ENCODE data around the gene GULP1. TPM values are rescaled to one million over a fixed set of nuclear protein-coding genes. Genes with fewer than 3 reads are reported as not detected.

GULP1 gene
- total RNA-seq, 1 donor from 2014 or later = 19.9 TPM

DNA sequence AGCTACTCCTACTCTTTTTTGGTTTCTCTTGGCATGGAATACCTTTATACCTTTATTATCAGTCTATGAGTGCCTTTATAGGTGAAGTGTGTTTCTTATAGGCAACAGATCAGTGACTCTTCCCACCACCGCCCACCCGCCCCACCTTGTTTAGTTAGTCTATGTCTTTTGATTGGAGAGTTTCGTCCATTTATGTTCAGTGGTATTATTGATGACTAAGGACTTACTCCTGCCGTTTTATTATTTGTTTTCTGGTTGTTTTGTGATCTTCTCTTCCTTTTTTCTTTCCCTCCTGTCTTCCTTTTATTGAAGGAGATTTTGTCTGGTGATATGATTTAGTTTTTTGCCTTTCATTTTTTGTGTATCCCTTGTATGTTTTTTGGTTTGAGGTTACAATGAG is 179.5 kb downstream of the GULP1 start:
- no peak for DNase-seq (ENCODE audit: low spot score)

DNA sequence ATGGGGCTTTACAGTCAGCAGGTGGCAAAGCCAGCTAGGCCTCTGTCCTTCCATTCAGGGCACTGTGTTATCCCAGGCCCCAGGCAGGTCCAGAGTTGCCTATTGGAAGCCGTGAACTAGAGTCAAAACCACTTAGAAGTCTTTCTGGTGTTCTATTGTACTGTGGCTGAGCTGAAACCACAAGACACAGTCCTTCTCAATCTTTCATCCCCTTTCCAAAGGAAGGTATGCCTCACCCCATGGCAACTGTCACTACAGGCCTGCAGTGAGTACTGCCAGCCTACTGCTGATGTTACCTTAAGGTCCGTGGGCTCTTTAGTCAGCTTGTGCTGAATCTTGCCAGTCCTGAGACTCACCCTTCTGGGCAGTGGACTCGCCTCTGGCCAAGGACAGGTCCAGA is 181.6 kb downstream of the GULP1 start:
- DNase-seq (ENCODE audit: low spot score) = no peak

DNA sequence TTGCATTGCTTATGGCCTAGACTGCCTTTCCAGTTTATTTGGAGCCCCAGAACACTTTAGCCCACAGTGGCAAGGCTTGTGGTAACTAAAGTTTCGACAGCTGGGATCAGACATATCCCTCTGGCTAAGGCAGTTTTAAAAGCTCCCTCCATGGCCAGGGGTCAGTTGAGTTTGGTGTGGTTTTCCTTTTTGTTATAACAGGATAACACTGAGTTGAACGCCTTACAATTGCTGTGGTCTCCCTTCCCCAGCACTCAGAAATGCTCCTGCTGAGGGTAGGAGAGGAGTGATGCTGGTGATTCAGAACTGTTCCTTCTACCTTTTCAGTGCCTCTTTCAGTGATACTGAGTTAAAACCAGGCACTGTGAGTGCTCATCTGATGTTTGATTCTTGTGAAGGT is 182.6 kb downstream of the GULP1 start:
- no peak for DNase-seq (ENCODE audit: low spot score)

DNA sequence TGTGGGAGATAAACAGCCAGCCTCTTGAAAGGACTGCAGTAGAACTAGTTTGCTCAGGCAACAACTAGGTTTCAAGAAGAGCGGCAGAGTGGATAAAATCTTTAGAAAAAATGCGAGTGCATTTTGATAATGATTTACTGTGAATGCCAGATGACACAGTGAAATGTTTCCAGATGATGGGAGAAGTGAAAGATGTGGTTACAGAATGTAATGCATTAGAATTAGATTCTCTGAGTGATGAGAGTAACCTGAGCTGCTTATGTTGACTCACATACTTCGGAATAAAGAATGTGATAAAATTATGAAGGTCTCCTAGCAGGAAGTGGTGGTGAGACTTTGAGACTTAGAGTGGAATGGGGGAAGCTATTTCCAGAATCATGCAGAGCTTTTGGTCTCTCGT is 184.3 kb downstream of the GULP1 start:
- no peak for DNase-seq (ENCODE audit: low spot score)

DNA sequence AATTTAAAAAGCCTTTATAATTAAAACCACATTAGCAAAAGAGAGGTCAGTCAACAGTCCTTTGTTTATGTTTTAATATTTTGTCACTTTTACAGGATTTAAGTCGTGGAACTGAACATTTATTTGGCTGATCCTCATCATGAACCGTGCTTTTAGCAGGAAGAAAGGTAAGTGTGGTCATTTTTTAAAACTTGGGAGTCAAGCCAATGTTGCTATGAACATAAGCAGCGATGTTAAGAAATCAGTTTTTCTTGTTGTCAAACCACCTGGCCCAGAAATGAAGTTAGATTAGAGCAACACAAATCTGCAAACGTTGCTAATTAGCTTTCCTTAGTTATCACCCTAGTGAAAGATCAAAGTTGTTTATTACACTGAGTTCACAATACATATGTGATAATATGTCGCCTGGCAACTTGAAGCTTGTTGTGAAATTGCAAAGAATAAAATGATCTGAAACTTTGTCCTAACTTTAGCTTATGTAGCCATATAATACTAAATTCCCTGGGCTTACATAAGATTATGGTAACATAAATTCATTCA is 186.0 kb downstream of the GULP1 start:
- no peak for DNase-seq (ENCODE audit: low spot score)

DNA sequence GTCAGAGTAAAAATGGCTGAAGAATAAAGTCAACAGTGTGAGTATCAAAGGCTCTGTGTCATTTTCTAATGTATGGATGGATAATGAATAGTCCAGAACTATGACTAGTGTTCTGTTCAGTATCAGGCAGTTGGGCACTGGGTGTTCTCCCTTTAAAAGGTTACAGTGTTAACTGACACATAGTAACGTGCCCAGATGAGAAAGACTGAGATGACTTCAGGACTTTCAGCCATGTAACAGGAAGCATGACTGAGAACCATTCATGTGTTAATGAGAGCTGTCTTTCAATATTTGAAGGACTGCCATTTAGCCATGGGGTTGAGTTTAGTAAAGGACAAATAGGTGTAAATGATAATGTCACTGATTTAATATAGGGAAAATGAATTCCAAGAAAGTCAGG is 187.1 kb downstream of the GULP1 start:
- DNase-seq (ENCODE audit: low spot score) = no peak

DNA sequence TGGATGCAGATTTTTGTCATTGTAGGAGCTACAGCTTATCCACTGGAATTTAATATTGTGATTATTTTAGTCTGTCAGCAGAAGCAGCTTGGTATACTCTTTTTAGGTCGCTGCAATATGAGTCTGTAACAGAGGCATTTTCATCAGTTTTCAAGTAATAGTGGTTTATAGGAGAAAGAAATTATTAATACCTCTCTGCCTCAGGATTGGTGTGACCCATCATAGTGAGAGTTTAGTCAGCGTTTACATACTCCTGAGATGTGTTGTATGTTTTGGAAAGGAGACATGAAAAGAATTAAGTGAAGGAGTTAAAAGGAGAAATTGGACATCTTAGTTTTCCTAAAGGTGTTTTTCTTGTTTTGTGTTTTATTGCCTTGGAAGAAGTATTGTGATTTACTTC is 189.8 kb downstream of the GULP1 start:
- no peak for DNase-seq (ENCODE audit: low spot score)

DNA sequence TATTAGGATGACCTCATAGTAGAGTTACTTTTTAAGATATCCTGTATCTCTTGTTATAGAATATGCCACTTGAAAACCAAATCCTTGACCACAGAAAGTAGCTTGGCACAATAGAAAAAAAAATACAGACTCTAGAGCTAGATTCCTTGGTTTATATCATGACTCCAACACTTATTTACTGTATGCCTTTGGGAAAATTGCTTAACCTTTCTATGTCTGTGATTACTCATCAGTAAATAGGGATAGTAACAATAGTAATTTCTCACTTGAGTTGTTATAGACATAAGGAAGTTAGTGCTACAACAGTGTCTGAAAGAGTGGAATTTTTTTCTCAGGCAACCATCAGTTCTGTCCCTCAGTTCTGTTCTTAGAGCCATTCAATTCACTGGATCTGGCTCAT is 193.8 kb downstream of the GULP1 start:
- DNase-seq (ENCODE audit: low spot score) = no peak

DNA sequence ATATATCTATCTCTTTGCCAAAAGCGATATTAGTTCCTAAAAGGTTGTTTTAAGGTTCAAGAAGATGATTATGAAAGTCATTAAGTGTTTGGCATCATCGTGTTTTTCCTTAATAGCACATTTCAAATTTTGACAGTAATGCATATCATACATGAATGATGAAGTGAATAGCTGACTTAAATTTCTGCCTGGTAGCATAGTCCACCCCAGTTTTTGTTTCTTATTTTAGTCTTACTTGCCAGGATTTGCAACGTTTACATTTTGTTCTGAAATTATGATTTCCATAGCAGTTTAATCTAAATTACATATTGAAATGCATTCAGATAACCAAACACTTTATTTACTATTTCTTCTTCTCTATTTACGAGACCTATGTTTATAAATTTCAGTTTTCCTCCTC is 201.1 kb downstream of the GULP1 start:
- no peak for DNase-seq (ENCODE audit: low spot score)

DNA sequence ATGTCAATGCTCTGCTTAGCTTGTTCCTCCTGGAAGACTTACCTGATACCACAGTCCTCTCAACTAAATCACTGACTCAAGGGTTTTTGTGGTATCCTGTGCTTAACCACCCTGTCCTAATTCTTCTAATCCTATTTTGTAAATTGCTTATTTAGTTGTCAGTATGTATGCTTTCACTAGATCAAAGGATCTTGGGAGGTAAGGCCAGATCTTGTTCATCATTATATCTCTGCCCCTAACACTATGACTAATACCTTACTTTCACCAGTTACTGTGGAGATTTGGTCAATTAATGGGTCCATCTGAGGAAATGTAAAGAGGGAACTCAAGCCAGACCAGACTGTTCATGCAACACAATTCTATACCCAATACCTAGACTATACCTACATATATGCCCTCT is 203.2 kb downstream of the GULP1 start:
- DNase-seq (ENCODE audit: low spot score) = no peak

DNA sequence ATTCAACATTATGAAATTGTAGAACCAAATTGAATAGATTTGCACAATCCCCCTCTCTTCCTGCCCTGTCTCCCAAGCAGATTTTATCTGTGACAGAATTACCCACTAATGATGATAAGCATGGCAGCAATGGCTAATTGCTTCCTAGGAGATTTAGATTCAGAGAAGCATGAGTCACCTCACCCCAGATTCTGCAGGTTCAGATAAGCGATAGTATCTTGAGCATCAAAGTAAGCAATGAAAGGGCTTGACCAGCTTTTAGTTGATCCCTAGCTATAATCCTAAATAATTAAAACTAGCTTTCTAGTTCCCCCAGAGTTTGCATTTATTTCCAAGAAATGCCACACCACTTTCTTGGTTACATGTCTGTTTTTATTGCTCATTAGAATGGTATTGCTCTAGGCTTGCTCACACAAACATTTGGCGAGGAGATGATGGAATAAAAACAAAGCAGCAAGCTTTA is 204.3 kb downstream of the GULP1 start:
- DNase-seq (ENCODE audit: low spot score) = no peak

DNA sequence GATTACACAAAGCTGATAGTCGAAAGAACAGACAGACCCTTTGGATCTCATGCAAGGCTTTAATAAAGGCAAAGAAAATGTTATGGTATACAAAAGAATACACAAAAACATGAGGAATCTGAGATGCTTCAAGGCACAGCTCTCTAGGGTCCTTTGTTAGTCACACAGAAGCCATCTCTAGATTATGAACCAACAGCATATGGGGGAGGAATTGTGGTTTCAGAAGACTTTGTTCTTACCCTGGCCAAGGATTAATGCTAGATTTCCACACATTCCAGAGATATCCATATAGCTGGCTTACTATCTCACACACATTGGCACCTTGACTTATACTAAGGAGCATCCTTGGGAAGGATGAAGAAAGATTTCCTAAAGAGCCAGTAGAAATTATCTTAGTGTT is 206.1 kb downstream of the GULP1 start:
- no peak for DNase-seq (ENCODE audit: low spot score)

DNA sequence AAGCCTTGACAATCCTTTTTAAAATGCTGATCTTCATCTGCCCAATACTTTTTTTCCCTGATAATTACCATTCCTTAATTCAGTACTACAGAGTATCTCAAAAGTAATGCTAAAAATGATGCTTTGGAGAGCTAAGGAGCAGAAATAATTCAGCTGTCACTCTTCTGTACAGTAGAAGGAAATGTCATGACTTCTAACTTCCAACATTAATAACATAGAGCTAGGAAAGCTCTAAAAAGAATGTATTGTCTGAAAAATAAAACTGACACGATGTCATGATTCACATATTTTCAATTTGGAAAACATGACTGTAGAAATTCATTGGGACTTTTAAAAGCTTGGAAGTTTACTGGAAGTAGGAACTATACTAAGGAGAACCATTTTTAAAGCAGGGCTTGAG is 212.3 kb downstream of the GULP1 start:
- DNase-seq (ENCODE audit: low spot score) = no peak

DNA sequence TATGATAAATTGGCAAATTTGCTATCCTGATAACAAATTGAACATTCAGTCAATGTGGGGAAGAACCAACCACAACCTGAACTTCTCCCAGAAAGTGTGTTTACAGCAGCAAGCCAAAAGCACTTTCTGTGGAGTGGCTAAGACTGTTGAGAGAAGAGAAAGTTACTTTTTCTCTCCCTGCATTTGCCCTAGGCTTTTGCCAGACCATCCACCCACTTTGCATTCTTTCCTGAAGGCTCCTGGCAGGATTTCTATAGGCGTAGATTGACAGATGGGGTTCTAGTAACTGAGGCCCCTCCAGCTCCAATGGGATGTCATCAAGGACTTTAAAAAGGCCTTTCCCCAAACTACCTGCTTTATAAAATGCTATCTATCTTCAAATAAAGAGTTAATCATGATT is 215.2 kb downstream of the GULP1 start:
- no peak for DNase-seq (ENCODE audit: low spot score)

DNA sequence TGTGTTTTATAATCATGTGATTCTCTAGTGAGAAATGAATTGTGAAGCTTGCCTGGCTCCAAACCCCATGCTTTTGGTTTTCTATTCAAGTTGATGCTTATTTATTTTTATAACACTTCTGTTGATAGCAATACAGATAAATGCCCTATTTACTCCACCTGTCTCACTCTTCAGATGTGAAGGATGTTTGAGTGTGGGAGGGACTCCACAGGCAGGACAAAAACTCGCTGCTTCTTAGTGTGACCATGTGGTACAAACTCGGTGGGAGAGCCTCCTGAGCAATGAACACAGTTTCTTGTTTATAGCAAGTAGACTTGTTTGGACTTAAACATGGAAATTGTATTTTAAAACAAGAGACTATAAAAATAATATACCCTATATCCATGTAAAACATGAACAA is 219.7 kb downstream of the GULP1 start:
- DNase-seq (ENCODE audit: low spot score) = no peak

DNA sequence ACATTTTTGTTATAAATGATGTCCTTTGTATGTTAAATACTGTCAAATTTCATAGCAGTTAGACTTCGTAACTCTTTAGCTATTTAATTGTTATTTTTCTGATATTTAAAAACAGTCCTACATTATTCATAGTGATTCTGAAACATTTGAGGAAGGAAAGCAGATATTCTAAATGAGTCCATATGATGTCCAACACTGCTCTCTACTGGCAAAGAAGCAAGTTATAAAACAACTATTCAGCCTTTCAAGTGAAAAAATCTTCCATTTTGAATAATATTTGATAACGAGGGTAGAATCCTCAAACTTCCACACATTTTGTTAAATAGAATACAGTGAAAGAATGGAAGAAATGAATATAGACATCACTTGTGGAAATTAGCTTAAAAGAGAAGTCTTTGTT is 220.8 kb downstream of the GULP1 start:
- no peak for DNase-seq (ENCODE audit: low spot score)

DNA sequence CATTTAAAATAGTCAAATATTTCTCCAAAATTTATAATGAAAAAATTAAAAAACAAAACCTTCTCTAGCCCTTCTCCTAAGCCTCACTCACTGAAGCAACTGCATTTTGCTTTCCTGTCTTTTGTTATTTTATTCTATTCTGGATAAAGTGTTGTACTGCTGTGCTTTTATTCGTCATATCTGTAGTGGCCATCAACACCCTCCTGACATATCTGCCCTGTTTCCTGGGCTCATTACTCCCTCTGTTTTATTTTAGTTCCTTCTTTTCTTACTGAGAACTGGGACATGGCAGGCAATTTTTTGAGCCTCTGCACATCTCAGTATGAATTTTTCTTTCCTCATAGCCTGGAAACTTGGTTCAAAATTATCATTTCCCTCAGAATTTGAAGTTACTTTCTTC is 224.2 kb downstream of the GULP1 start:
- no peak for DNase-seq (ENCODE audit: low spot score)

DNA sequence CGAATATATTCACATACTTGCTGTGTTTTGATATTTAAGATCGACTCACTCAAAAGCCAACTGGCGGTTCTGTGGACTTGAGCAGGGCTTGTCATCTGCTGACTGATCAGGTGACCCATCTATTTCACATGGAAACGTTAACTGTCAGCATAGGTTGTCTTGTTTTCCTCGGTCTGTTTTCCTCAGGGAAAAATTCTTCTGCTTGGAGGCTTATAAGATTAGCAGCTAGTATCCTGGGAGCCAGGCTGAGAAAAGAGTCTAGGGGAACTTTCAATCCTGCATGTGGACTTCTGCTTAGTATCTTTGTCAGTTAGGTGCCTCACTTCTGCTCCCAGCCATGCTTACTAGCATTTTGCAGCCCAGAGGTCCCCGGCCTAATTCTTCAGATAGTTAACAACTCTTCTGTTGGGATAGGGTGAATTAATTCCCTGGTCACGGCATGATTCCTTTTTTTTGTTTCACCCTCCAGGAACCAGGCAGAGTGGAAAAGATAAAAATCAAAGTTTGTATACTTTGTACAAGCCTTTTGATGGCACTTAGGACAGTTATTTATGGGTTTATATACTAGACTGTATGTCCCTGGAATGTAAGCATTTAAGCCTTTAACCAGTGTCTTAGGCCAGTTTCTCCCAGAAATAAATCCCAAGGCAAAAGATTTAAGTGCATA is 226.0 kb downstream of the GULP1 start:
- DNase-seq (ENCODE audit: low spot score) = no peak

DNA sequence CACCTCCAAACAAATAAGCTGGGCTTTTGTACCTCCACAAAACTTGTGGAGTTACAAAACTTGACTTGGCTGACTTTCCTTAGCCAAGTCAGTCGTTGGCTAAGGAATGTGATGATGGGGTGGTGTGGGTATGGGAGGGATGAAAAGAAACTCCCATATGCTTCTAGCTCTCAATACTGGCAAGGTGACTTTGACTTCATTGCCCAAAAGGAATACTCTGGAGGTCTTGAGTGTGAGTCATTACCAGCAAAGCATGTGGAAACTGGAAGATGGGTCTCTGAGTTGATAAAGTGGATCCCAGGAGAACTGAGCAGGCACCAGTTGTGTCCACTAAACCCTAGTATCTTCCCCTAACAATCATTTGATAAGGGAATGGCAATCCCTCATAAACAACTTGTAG is 226.7 kb downstream of the GULP1 start:
- DNase-seq (ENCODE audit: low spot score) = no peak

DNA sequence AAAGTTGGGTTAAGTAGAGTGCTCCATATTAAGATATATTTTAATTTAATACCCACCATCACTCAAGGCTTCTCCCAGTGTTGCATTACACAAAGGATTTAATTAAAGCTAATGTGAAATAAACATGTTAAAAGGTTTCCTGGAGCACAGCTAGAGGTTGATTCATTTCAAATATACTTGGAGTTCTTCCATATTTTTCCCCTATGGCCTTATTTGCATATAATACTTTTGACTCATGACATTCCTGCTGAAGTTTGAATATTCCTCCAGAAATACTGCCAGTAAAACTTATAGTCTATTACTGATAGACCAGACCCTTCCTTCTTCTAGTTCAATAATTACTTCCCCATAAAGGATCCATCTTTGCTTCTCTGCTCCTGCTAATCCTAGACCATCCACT is 227.5 kb downstream of the GULP1 start:
- no peak for DNase-seq (ENCODE audit: low spot score)

DNA sequence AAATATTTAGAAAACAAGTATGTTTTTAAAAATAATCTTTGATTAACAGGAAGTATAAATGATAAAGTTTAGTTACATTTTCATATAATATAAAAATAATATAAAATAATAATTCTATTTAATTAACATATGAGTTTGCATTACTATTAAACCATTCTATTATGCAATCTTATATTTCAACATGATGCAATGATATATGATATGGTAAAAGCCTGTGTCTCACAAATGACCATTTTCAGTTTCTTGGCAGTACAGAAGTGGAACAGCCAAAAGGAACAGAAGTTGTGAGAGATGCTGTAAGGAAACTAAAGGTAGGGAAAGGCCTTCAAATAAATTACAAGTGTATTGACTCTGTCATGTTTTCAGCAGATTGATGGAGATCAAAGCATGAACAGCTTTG is 230.8 kb downstream of the GULP1 start:
- DNase-seq (ENCODE audit: low spot score) = no peak

DNA sequence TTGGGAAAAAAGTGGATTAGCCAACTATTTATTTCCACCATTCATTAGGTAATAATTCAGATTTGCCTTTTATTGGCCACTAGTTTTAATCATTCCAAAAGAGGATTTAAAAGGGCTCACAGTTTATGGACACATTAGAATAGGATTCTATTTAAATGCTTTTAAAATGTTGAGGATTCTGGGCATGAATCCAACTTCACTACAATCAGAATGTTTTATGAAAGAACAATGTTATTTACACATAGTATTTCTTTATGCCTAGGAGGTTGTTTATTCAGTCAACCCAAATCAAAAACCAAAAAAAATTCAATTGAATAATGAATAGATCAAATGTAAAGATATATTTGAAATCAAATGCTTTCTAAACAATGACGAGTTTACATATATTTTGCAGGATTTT is 232.2 kb downstream of the GULP1 start:
- no peak for DNase-seq (ENCODE audit: low spot score)

DNA sequence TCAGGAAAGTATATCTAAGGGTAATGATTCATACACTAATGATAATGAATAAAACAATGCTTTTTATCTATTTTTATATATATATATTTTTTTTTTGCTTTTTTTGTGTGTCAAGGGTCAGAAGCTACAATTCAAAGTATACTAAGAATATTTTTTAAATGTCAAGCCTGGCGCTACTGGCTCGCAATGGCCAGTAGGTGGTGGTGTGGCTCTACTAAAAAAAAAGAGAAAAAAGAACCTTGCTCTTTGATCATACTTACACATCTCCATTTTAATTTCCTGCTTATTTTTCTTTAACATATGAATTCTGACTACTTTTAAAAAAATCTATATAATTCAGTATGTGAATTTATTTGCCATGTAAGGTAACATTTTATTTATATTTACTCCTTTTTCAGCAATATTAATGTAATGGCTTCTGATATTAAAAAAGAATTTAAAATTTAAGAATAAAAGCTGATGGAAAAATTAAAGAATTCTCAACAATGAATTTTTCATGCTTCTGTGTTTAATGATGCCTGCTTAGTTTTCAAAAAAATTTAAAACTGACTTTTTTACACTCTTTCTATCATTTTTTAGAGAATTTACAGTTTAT is 232.9 kb downstream of the GULP1 start:
- no peak for DNase-seq (ENCODE audit: low spot score)

DNA sequence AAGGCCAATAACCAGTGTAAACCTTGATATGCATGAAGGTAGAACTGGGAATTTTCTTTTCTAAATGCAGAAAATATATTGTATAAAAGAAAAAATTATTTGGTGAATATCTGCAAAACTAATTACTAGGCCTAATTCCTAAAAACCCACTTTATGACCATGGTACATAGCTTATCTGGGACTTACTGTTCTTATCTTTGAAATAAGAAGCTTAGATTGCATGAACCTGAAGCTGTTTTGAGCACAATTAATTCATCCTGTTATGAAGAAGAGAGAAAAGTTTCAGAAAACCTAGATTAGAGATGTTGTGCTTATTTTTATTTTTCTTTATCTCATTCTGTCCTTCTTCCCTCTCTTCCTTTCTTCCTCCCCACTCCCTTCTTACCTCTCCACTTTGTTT is 235.0 kb downstream of the GULP1 start:
- no peak for DNase-seq (ENCODE audit: low spot score)
